Fibroblast of skin of abdomen (primary cell): ENCODE data around the gene WDR53.
"Not testable (repeated sequence)": the region's sequence is repeated elsewhere in the genome, so short reads cannot be mapped to it uniquely, and the experiment has no call there.

Experiments used
- DNase-seq: peaks from one replicate; pipeline ENCODE4 v3.0.0-alpha.2; 2013

Gene WDR53

DNA sequence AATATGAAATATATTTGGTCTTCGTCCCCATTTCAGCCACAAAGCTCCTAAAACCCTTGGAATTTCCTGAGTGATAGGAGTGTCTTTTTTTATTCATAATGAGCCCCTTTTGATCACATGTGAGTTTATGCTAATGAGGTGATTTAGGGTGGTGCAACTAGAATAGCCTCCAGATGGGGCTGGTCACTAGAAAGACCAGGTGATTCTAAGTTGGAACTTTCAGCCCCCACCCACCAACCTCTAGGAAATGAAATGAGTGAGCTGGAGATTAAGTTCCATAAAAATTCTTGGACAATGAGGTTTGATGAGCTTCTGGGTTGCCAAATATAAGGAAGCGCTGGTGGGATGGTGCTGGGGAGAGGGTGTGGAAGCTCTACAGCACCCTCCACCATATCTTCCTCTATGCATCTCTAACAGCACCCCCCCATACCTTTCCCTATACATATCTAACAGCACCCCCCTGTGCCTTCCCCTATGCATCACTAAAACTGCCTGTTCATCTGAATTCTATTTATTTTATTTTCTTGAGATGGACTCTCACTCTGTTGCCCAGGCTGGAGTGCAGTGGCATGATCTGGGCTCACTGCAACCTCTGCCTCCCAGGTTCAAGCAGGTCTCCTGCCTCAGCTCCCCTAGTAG is 51.1 kb downstream of the WDR53 start:
- no peak for DNase-seq

DNA sequence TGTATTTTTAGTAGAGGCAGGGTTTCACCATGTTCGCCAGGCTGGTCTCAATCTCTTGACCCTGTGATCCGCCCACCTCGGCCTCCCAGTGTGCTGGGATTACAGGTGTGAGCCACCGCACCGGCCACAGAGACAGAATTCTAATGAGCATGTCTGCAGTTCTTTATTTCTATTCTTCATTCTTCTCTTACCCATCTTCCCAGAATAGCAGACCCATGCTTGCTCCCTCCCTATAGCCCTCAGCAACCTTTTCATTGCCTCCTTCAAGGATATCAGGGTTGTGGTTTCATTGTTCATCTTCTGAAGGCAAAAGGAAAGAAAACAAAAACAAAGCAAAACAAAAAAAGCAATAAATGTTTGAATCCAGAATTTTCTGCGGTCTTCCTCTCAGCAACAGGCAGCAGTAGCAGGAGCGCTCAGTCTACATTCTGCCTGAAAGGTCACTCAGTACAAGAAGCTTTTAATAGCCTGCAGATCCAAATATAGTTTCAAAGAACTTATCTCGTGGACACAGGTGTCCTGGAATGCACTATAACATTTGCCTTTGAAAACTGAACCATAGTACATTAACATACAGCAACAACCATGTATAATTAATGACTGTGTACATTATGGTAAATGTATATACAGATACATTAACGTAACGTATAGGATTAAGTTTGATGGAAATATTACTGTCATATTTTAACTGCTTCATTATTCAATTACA is 53.3 kb downstream of the WDR53 start, which contains the start of gene SMCO1:
Gene SMCO1 (minus strand): TSS at position 434 of the 709 bp plus-strand sequence. CDS start 137 bp downstream, at position 297.
- DNase-seq: no peak

DNA sequence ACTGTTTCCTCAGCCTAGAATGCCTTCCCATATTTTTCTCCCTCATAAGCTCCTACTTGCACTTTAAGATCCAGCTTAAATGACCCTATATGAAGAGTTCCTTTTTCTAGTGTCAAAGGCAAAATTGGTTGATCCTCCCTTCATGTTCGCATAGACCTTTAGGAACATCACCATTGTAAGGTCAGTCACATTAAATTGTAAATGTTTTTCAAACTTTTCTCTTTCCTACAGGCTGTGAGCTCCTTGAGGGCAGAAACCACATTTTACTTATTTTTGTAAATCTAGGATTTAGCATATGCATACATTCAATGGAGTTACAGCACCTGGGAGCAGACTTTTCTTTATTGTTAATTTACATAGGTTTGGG is 54.0 kb downstream of the WDR53 start:
- DNase-seq: no peak

DNA sequence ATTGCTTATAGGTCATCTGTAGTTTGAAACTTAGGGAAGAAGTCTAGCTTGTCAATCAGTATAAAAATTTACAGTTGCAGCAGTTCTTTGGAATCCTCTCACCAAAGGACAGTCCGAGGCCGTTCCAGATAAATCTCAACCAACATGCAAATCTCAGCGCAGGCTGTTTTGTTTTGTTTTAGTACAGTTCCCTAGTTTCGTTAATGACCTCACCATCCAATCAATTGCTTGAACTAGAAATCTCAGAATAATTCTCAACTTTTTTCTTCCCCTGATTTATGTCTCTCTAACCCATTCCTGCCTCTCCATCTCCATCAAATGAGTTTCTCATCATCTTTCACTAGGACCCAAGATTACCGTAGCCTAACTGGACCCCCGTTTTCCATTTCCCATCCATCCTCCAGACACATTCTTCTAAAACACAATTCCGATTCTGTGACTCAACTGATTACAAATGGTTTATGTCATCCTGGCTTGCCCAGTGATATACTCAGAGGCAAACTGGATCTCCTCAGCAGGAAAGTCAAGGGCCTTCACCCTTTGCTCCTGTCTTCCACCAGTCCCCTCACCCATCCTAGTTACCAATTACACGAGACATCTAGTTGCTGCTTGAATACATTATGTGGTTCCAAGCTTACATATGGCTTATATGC is 54.5 kb downstream of the WDR53 start:
- DNase-seq: peak; percentile 15

DNA sequence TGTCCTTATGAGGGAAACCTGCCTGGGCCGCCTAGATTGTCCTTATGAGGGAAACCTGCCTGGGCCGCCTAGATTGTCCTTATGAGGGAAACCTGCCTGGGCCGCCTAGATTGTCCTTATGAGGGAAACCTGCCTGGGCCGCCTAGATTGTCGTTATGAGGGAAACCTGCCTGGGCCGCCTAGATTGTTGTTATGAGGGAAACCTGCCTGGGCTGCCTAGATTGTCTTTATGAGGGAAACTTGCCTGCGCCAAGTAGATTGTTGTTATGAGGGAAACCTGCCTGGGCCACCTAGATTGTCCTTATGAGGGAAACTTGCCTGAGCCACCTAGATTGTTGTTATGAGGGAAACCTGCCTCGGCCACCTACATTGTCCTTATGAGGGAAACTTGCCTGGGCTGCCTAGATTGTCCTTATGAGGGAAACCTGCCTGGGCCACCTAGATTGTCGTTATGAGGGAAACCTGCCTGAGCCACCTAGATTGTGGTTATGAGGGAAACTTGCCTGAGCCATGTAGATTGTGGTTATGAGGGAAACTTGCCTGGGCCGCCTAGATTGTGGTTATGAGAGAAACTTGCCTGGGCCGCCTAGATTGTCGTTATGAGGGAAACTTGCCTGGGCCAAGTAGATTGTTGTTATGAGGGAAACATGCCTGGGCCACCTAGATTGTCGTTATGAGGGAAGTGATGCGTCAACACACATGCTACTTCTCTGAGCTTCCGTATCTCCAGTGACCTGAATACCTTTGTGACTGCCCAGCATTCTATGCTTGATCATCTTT is 56.5 kb downstream of the WDR53 start:
- DNase-seq: not testable (repeated sequence)

DNA sequence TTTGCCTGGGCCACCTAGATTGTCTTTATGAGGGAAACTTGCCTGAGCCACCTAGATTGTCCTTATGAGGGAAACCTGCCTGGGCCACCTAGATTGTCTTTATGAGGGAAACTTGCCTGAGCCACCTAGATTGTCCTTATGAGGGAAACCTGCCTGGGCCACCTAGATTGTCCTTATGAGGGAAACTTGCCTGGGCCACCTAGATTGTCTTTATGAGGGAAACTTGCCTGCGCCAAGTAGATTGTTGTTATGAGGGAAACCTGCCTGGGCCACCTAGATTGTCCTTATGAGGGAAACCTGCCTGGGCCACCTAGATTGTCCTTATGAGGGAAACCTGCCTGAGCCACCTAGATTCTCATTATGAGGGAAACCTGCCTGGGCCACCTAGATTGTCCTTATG is 57.2 kb downstream of the WDR53 start:
- not testable (repeated sequence) for DNase-seq

- no peak for DNase-seq
These were observed 61.7 kb downstream of the WDR53 start for GRCh38 chr3:196506687-196507086.

DNA sequence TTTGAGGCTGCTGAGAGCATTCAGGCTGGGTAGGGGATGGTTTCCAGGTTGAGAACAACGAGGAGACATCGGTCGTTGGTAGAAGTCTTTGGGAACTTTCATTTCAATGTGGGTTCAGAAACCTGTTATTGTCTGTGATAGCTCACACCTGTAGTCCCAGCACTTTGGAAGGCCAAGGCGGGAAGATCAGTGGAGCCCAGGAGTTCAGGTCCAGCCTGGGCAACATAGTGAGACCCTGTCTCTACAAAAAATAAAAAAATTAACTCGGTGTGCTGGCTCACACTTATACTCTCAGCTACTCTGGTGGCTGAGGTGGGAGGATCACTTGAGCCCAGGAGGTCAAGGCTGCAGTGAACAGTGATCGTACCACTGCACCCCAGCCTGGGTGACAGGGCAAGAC is 63.8 kb downstream of the WDR53 start:
- DNase-seq: no peak
